ENCODE data around the gene MACROD1.

The MACROD1 gene

GRCh38 chr11:64150481-64151239 lies 15.3 kb downstream of the MACROD1 start:
- DNase-seq = no peak

GRCh38 chr11:64150051-64150450 lies 15.9 kb downstream of the MACROD1 start:
- no peak for DNase-seq

- DNase-seq = no peak
These were observed 16.8 kb downstream of the MACROD1 start for GRCh38 chr11:64148917-64149617.

GRCh38 chr11:64148226-64148916 lies 17.5 kb downstream of the MACROD1 start:
- peak; percentile 74 for DNase-seq

GRCh38 chr11:64146036-64146955 lies 19.6 kb downstream of the MACROD1 start:
- peak; percentile 53 for DNase-seq

- DNase-seq = no peak
These were observed 21.1 kb downstream of the MACROD1 start for GRCh38 chr11:64144587-64145472.

- no peak for DNase-seq
These were observed 24.7 kb downstream of the MACROD1 start for GRCh38 chr11:64141081-64141783.

- no peak for DNase-seq
These were observed 25.8 kb downstream of the MACROD1 start for GRCh38 chr11:64140082-64140481.

GRCh38 chr11:64139049-64139448 lies 26.9 kb downstream of the MACROD1 start:
- no peak for DNase-seq

- DNase-seq = no peak
These were observed 27.5 kb downstream of the MACROD1 start for GRCh38 chr11:64138398-64138797.

- no peak for DNase-seq
These were observed 29.0 kb downstream of the MACROD1 start for GRCh38 chr11:64136765-64137441.

GRCh38 chr11:64135711-64136110 lies 30.2 kb downstream of the MACROD1 start:
- DNase-seq = no peak

GRCh38 chr11:64134963-64135362 lies 30.9 kb downstream of the MACROD1 start:
- no peak for DNase-seq

GRCh38 chr11:64132982-64133705 lies 32.8 kb downstream of the MACROD1 start:
- DNase-seq = no peak

GRCh38 chr11:64132191-64132771 lies 33.6 kb downstream of the MACROD1 start:
- DNase-seq = no peak

- no peak for DNase-seq
These were observed 34.2 kb downstream of the MACROD1 start for GRCh38 chr11:64131683-64132190.

- DNase-seq = no peak
These were observed 35.3 kb downstream of the MACROD1 start for GRCh38 chr11:64130618-64131017.

GRCh38 chr11:64129403-64129802 lies 36.5 kb downstream of the MACROD1 start:
- DNase-seq = no peak

Measured in T-helper 9 cell (primary cell).